Kidney glomerular epithelial cell (primary cell): ENCODE results near the gene RUBCNL.
"Not testable (repeated sequence)": the region's sequence is repeated elsewhere in the genome, so short reads cannot be mapped to it uniquely, and the experiment has no call there.

Experiments
- DNase-seq: peaks from one replicate; lab custom pipeline; 2025; lab: John Stamatoyannopoulos, UW

RUBCNL gene

DNA sequence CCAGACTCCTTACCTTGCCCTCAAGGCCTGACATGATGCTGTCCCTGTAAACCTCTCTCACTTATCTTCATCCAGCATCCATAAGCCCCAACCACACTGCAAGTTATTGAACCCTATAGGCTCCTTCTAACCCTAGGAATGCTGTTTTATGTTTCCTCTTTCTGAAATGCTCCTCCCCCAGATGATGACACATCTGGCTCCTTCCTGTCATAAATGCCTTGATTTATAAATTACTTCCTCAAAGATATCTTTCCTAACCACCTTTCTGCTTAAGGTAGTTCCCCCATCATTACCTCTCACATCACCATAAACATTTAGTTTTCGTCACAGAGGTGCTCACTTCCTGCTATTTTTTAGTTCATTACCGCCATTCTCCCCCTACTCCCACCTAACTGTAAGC is 12.3 kb downstream of the RUBCNL start:
- DNase-seq: no peak

DNA sequence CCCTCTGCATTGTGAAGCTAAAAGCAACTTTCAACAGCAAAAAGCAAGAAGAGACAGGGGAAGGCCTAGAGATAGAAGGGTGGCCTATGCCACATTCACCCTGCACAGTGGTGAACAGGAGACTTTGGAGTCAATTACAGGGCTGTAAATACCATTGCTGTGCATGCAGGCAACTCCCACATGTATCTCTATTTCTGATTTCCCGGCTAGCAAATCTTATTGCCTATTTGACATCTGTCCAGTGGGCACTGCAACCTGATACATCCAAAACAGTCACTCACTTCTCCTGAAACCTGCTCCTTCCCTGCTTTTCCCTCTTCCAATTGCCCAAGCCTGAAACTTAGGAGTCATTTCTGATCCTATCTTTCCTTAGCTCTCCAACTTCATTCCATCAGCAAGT is 13.4 kb downstream of the RUBCNL start:
- DNase-seq: no peak

DNA sequence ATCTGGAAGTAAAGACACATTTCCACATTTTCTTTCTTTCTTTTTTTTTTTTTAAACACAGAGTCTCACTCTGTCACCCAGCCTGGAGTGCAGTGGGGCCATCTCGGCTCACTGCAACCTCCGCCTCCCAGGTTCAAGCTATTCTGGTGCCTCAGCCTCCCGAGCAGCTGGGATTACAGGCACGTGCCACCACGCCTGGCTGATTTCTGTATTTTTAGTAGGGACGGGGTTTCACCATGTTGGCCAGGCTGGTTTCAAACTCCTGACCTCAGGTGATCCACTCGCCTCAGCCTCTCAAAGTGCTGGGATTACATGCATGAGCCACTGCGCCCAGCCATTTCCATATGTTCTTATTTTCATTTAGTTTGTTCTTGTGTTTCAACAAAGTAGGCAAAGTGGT is 14.1 kb downstream of the RUBCNL start:
- DNase-seq: not testable (repeated sequence)

- no peak for DNase-seq
Measured at GRCh38 chr13:46372071-46372470, 15.0 kb downstream of the RUBCNL start.

GRCh38 chr13:46369506-46370277 is 17.4 kb downstream of the RUBCNL start:
- peak; percentile 64 for DNase-seq

DNA sequence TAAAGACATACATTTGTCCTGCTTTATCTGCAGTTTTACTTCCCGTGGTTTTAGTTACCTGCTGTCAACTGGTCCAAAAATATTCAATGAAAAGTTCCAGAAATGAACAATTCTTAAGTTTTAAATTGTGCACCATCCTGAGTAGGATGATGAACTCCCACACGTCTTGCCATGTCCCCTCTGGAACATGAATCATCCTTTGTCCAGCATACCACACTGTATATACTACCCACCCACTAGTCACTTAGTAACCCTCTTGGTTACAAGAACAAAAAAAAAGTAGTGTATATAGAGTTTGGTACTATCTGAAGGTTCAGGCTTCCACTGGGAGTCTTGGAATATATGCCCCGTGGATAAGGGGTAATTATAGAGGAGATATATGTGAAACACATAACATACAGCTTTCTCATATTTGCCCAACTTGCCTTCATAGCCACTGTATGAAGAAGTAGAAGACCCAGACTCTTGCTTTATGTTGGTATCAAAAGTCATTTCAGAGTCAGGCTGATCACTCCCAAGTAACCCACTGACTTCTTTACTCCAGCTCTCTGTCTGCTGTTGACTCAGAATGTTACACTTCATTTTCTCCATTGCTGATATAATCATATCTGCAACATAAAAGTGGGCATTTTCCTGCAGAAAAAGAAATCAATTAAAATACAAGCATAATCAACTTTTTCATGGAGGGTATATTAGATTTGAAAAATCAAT is 19.3 kb downstream of the RUBCNL start:
- no peak for DNase-seq

DNA sequence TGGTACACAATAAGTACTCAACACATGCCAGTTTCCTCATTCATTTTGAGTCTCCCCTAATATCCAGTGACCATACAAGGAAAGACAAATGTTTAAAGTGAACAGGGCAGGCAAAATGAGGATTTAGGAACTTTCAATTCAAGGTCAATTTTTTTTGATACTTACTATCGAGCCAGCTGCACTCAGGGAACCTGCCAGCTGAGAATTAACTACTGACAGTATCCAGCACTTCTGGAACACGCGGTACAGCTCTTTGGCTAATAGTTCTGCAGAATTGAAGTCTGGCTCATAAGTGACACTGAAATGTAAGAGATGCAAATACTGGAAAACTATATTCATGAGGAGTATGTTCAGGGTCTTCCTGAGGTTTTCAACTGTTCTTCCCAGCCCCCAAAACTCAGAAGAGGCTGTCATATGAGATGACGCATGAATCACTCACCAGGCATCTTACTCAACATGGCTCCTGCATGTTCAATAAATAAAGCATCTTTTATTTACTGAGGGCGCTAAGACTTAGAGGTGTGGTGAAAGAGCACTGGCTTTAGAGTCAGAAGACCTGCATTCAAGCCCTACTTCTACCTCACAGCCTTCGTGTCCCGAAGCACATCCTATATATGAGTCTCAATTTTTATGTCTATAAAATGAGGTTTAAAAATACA is 25.6 kb downstream of the RUBCNL start:
- no peak for DNase-seq

GRCh38 chr13:46360604-46361003 is 26.4 kb downstream of the RUBCNL start:
- DNase-seq: no peak

GRCh38 chr13:46359714-46360113 is 27.3 kb downstream of the RUBCNL start:
- no peak for DNase-seq

- DNase-seq: no peak
Measured at GRCh38 chr13:46355901-46356590, 31.0 kb downstream of the RUBCNL start.

- DNase-seq: no peak
Measured at GRCh38 chr13:46355088-46355468, 32.0 kb downstream of the RUBCNL start.

DNA sequence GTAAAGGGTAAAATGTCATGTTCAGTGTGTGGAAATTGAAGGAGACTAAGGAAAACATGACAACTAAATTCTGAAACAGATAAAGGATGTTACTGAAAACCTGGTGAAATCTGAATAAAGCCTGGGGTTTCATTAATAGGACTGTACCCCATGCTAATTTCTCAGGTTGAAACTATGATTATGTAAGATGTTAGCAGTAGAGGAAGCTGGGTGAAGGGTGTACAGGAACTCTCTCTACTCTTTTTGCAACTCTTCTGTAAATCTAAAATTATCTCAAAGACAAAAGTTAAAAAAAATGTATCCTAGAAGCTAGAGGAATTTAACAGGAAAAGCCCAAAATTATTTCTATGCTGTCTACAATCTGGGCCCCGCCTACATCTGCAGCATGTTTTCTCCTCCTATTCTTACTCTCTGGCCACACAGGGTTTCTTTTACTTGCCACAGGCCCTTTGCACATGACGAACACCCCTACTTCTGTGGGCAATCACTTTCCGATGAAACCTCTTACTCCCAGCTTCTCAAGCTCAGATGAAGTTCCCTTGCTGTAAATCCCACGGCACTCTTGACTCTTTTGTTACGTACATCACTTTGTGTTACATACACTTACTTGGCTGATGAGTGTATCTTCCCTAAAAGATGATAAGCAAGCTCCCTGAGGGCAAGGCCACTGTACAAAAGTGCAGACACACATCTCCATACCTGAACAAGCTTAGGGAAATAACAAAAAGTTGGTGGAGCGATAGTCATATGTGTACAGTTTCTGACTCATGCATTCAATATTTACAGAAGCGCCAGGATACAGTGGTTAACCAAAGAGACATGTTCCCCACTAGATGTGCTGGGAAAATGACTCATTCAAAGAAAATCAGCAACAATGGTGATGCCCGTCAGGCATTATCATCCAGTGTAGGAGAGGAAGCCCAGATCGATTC is 32.6 kb downstream of the RUBCNL start:
- peak; percentile 96 for DNase-seq

- DNase-seq: no peak
Measured at GRCh38 chr13:46352805-46353204, 34.2 kb downstream of the RUBCNL start.

- DNase-seq: no peak
Measured at GRCh38 chr13:46350003-46350402, 37.0 kb downstream of the RUBCNL start.

- no peak for DNase-seq
Measured at GRCh38 chr13:46348961-46349360, 38.1 kb downstream of the RUBCNL start.

GRCh38 chr13:46347277-46347676 is 39.8 kb downstream of the RUBCNL start:
- no peak for DNase-seq

- DNase-seq: no peak
Measured at GRCh38 chr13:46345866-46346265, 41.2 kb downstream of the RUBCNL start.

GRCh38 chr13:46345398-46345797 is 41.7 kb downstream of the RUBCNL start:
- DNase-seq: no peak

- no peak for DNase-seq
Measured at GRCh38 chr13:46343279-46343994, 43.6 kb downstream of the RUBCNL start.

- DNase-seq: no peak
Measured at GRCh38 chr13:46342538-46342937, 44.5 kb downstream of the RUBCNL start.
